ENCODE data around the gene FSTL4.

Gene FSTL4

DNA sequence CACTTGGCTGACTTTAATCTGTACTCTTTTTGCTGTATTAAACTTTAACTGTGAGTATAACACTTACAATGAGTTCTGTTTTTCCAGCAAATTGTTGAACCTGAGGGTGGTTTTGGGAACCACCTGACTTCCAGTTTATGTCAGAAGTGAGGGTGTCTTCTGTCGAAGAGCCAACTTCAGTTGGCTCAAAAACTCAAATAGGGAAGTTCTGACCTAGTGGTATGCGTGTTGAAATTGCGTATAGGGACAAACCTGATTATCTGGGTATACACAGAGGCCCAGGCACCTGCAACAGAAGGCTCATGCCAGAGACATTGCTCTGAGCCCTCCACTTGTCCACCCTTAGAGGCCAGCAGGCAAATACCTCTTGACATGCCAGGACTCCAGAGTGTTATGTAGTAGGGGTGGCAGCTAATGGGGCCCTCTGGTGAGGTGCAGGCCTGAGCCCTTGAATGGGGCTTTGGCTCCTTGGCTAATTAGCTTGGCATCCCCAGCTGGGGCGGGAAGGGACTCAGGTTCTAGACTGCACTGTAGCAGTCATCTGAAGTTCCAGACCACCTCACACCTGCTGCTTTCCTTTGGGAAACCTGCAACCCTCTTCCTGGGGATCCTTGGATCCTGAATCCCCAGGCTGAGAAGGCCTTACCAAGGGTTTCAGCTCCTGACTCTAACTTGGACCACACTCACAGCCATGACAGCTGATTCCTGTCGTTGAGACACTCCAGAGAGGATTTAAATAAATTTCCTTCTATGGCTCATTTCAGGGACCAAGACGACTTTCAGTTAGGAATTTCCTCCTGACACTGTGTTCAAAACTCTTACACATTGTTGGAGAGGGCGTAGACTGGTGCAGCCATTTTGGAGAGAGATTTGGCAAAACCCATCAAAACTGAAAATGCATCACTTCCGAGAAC lies 370.9 kb downstream of the FSTL4 start:
- no peak for DNase-seq (ENCODE audit: low spot score)
- TF ChIP-seq, protein P1, sequence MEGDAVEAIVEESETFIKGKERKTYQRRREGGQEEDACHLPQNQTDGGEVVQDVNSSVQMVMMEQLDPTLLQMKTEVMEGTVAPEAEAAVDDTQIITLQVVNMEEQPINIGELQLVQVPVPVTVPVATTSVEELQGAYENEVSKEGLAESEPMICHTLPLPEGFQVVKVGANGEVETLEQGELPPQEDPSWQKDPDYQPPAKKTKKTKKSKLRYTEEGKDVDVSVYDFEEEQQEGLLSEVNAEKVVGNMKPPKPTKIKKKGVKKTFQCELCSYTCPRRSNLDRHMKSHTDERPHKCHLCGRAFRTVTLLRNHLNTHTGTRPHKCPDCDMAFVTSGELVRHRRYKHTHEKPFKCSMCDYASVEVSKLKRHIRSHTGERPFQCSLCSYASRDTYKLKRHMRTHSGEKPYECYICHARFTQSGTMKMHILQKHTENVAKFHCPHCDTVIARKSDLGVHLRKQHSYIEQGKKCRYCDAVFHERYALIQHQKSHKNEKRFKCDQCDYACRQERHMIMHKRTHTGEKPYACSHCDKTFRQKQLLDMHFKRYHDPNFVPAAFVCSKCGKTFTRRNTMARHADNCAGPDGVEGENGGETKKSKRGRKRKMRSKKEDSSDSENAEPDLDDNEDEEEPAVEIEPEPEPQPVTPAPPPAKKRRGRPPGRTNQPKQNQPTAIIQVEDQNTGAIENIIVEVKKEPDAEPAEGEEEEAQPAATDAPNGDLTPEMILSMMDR (IDR thresholded peaks at IDR 0.05; ENCODE audit: borderline replicate concordance, control extremely low read depth, extremely low read depth, insufficient read depth, missing control alignments): no peak
- in situ Hi-C loops (cut with MboI; ENCODE audit: low sequenced_read_pairs, unreplicated experiment): no loop called here

- TF ChIP-seq, protein P1 (IDR thresholded peaks at IDR 0.05; ENCODE audit: borderline replicate concordance, control extremely low read depth, extremely low read depth, insufficient read depth, missing control alignments): no peak
- DNase-seq (ENCODE audit: low spot score): peak; percentile 82
- in situ Hi-C loops (cut with MboI; ENCODE audit: low sequenced_read_pairs, unreplicated experiment): no loop called here
These were observed 371.8 kb downstream of the FSTL4 start for GRCh38 chr5:133240425-133241091.

DNA sequence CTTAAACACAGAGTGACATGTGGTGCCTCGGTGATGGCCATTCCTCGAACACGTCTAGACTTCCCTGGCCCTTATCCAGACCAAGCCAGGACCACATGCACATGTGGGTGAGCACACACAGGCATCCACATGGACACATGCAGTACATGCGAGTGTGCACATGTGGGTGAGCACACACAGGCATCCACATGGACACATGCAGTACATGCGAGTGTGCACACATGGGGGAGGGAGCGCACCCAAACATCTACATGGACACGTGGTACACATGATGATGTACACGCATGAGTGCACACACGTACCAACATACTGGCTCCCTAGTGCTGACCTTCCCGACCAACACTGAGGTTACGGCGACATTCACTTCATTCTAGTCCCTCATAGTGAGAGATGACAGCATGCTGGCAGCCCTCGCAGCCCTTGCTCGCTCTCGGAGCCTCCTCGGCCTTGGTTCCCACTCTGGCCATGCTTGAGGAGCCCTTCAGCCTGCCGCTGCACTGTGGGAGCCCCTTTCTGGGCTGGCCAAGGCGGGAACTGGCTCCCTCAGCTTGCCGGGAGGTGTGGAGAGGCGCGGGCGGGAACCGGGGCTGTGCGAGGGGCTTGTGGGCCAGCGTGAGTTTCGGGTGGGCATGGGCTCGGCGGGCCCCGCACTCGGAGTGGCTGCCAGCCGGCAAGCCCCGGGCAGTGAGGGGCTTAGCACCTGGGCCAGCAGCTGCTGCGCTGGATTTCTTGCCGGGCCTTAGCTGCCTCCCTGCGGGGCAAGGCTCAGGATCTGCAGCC lies 373.7 kb downstream of the FSTL4 start:
- TF ChIP-seq, protein P1 (IDR thresholded peaks at IDR 0.05; ENCODE audit: borderline replicate concordance, control extremely low read depth, extremely low read depth, insufficient read depth, missing control alignments): no peak
- in situ Hi-C loops (cut with MboI; ENCODE audit: low sequenced_read_pairs, unreplicated experiment): no loop called here
- no peak for DNase-seq (ENCODE audit: low spot score)

DNA sequence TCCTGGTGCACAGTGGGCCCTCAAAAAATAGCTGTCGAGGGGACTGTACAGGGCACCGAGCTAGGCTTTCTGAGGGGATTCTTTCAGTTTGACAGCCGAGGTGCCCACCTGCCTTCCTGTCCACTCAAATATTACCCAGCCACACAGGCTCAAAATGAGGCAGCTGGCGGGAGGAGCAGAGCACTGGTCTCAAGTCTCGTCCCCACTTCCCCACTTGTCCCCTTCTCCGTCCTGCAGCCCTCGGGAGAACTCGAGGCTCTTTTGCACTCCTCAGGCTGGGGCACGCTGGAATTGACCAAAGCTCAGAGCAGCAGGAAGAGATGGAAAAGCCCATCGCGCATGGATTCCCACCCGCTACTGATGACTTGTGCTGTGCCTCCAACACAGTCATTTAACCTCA lies 375.4 kb downstream of the FSTL4 start:
- TF ChIP-seq, protein P1 (IDR thresholded peaks at IDR 0.05; ENCODE audit: borderline replicate concordance, control extremely low read depth, extremely low read depth, insufficient read depth, missing control alignments): no peak
- DNase-seq (ENCODE audit: low spot score): no peak
- in situ Hi-C loops (cut with MboI; ENCODE audit: low sequenced_read_pairs, unreplicated experiment): no loop called here

DNA sequence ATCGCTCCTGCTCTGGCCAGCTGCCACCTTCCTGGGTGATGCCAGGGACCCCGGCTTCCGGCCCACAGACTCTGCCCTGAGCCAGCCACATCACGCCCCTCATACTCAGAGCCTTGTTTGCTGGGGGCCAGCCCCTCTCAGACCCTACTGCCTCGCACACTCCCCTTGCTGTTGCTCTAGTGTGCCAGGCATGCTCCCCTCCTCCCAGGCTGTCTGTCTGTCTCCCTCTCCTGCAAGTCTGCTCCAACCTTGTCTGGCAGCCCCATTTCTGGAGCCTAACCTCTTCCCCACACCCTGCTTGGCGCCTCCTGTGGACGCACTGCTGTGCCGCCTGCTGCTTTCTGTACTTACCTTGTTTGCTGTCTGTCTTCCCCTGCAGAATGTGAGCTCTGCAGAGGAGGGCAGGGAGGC lies 375.8 kb downstream of the FSTL4 start:
- DNase-seq (ENCODE audit: low spot score): no peak
- in situ Hi-C loops (cut with MboI; ENCODE audit: low sequenced_read_pairs, unreplicated experiment): no loop called here
- TF ChIP-seq, protein P1 (IDR thresholded peaks at IDR 0.05; ENCODE audit: borderline replicate concordance, control extremely low read depth, extremely low read depth, insufficient read depth, missing control alignments): no peak

Data from GM13976 (cell line).